H9 (cell line): Measurements from ENCODE around the gene SMG7. TPM values are rescaled to one million over a fixed set of nuclear protein-coding genes. Genes with fewer than 3 reads are reported as not detected.

Experiments
- DNase-seq: peaks from one replicate; pipeline ENCODE4 v3.0.0-alpha.2; 2017
- H2AFZ ChIP-seq: one replicate; pipeline ENCODE4 v1.6.1; 2013; ENCODE audit warnings: mild to moderate bottlenecking, low read length, control low read depth, moderate library complexity
- H2AK5ac ChIP-seq: 2 replicates; pipeline ENCODE4 v1.6.1; 2013; ENCODE audit warnings: low read length, control low read depth, mixed read lengths; ENCODE audit not compliant: insufficient read length
- H2BK120ac ChIP-seq: one replicate; pipeline ENCODE4 v1.6.1; 2013; ENCODE audit warnings: low read depth, mild to moderate bottlenecking, low read length, control low read depth, inconsistent platforms; ENCODE audit not compliant: poor library complexity, severe bottlenecking
- H2BK12ac ChIP-seq: 2 replicates; pipeline ENCODE4 v1.6.1; 2013; ENCODE audit warnings: low read length, control low read depth, mixed read lengths, low read depth; ENCODE audit not compliant: insufficient read length
- H2BK15ac ChIP-seq: 2 replicates; pipeline ENCODE4 v1.6.1; 2013; ENCODE audit warnings: low read depth, low read length, control low read depth
- H2BK20ac ChIP-seq: one replicate; pipeline ENCODE4 v1.6.1; 2013; ENCODE audit warnings: low read depth, mild to moderate bottlenecking, low read length, control low read depth, inconsistent platforms; ENCODE audit not compliant: poor library complexity, severe bottlenecking
- H2BK5ac ChIP-seq: 2 replicates; pipeline ENCODE4 v1.6.1; 2013; ENCODE audit warnings: low read length, control low read depth, mixed read lengths; ENCODE audit not compliant: insufficient read length
- H3K14ac ChIP-seq: 2 replicates; pipeline ENCODE4 v1.6.1; 2013; ENCODE audit warnings: low read length, control low read depth; ENCODE audit not compliant: insufficient read depth
- H3K18ac ChIP-seq: 2 replicates; pipeline ENCODE4 v1.6.1; 2013; ENCODE audit warnings: low read depth, mild to moderate bottlenecking, mixed read lengths, low read length, control low read depth; ENCODE audit not compliant: insufficient read length
- H3K23ac ChIP-seq: 2 replicates; pipeline ENCODE4 v1.6.1; 2013; ENCODE audit warnings: low read length, control low read depth, mixed read lengths, low read depth; ENCODE audit not compliant: insufficient read length
- H3K23me2 ChIP-seq: 2 replicates; pipeline ENCODE4 v1.6.1; 2013; ENCODE audit warnings: low read depth, mild to moderate bottlenecking, mixed read lengths, low read length, control low read depth; ENCODE audit not compliant: insufficient read length, poor library complexity, severe bottlenecking
- H3K27ac ChIP-seq: 2 replicates; pipeline ENCODE4 v1.5.1; 2013; ENCODE audit warnings: low read length, control low read depth, mixed read lengths, low read depth; ENCODE audit not compliant: insufficient read length
- H3K27me3 ChIP-seq: 2 replicates; pipeline ENCODE4 v1.6.1; 2013; ENCODE audit warnings: low read length, control low read depth, inconsistent platforms; ENCODE audit not compliant: insufficient read depth
- H3K4ac ChIP-seq: 2 replicates; pipeline ENCODE4 v1.6.1; 2013; ENCODE audit warnings: low read depth, mild to moderate bottlenecking, control low read depth, inconsistent platforms, low read length, moderate library complexity
- H3K4me1 ChIP-seq: 2 replicates; pipeline ENCODE4 v1.6.1; 2013; ENCODE audit warnings: low read length, control low read depth, inconsistent platforms; ENCODE audit not compliant: insufficient read depth
- H3K4me2 ChIP-seq: 2 replicates; pipeline ENCODE4 v1.6.1; 2013; ENCODE audit warnings: low read length, control low read depth, mixed read lengths; ENCODE audit not compliant: insufficient read length, insufficient read depth
- H3K56ac ChIP-seq: 2 replicates; pipeline ENCODE4 v1.6.1; 2013; ENCODE audit warnings: low read depth, mild to moderate bottlenecking, mixed read lengths, low read length, control low read depth; ENCODE audit not compliant: insufficient read length
- H3K79me1 ChIP-seq: 2 replicates; pipeline ENCODE4 v1.6.1; 2013; ENCODE audit warnings: low read depth, mild to moderate bottlenecking, moderate library complexity, low read length, control low read depth, inconsistent platforms; ENCODE audit not compliant: insufficient read depth, poor library complexity, severe bottlenecking
- H3K79me2 ChIP-seq: 2 replicates; pipeline ENCODE4 v1.6.1; 2013; ENCODE audit warnings: low read length, control low read depth, inconsistent platforms; ENCODE audit not compliant: insufficient read depth
- H3K9ac ChIP-seq: 2 replicates; pipeline ENCODE4 v1.6.1; 2013; ENCODE audit warnings: low read length, control low read depth, mixed read lengths; ENCODE audit not compliant: insufficient read length; ENCODE audit errors: extremely low read depth
- H3K9me3 ChIP-seq: one replicate; pipeline ENCODE4 v1.6.1; 2013; ENCODE audit warnings: low read depth, low read length, inconsistent platforms; ENCODE audit not compliant: control insufficient read depth
- H3T11ph ChIP-seq: one replicate; pipeline ENCODE4 v1.6.1; 2013; ENCODE audit warnings: mild to moderate bottlenecking, low read length, control low read depth, inconsistent platforms
- H4K20me1 ChIP-seq: one replicate; pipeline ENCODE4 v1.6.1; 2013; ENCODE audit not compliant: control insufficient read depth, insufficient read length, insufficient read depth
- H4K5ac ChIP-seq: 2 replicates; pipeline ENCODE4 v1.6.1; 2013; ENCODE audit warnings: low read depth, mild to moderate bottlenecking, mixed read lengths, low read length, control low read depth; ENCODE audit not compliant: insufficient read length
- H4K8ac ChIP-seq: replicated peaks from 2 replicates; pipeline ENCODE4 v1.6.1; 2013; ENCODE audit warnings: low read length, control low read depth, mixed read lengths, low read depth; ENCODE audit not compliant: insufficient read length
- H4K91ac ChIP-seq: 2 replicates; pipeline ENCODE4 v1.6.1; 2013; ENCODE audit warnings: low read depth, mild to moderate bottlenecking, moderate library complexity, mixed read lengths, low read length, control low read depth; ENCODE audit not compliant: insufficient read length
- H3K27ac Mint-ChIP-seq, 3 experiments: 2 replicates in 2 of 3; 3 replicates in 1 of 3; pipeline ENCODE4 v1.8.0; 2020 to 2021; ENCODE audit warnings: mixed read lengths in 3 of 3, mild to moderate bottlenecking in 1 of 3, moderate library complexity in 1 of 3
- H3K27me3 Mint-ChIP-seq: 2 replicates; pipeline ENCODE4 v1.8.0; 2021; ENCODE audit warnings: low read depth, mild to moderate bottlenecking, moderate library complexity, mixed read lengths
- H3K36me3 Mint-ChIP-seq, 3 experiments: 2 replicates in 2 of 3; 3 replicates in 1 of 3; pipeline ENCODE4 v1.8.0; 2020 to 2021; ENCODE audit warnings: low read depth in 3 of 3, mixed read lengths in 3 of 3; ENCODE audit not compliant: insufficient read depth in 1 of 3
- H3K4me1 Mint-ChIP-seq, 2 experiments: 2 replicates each; pipeline ENCODE4 v1.8.0; 2020; ENCODE audit warnings: mixed read lengths in 2 of 2
- H3K4me3 Mint-ChIP-seq, 2 experiments: 2 replicates in 1 of 2; 3 replicates in 1 of 2; pipeline ENCODE4 v1.8.0; 2020 to 2021; ENCODE audit warnings: mild to moderate bottlenecking in 2 of 2, mixed read lengths in 2 of 2, moderate library complexity in 1 of 2
- H3K9me3 Mint-ChIP-seq, 2 experiments: 2 replicates in 1 of 2; 3 replicates in 1 of 2; pipeline ENCODE4 v1.8.0; 2020; ENCODE audit warnings: mild to moderate bottlenecking in 2 of 2, mixed read lengths in 2 of 2, moderate library complexity in 1 of 2
- CTCF ChIP-seq: fragments of 200-600 bp; sonication (generic); conservative IDR thresholded peaks from 3 replicates; pipeline ENCODE4 v1.8.0; 2021; ENCODE audit warnings: antibody characterized with exemption, mild to moderate bottlenecking
- WGBS: extraction: QIAGEN DNeasy Blood & Tissue Kit; methylation state at CpG from one replicate; pipeline ENCODE4 v1.1.7; 2013; ENCODE audit warnings: missing lambda C conversion rate, low lambda C conversion rate, mixed read lengths; ENCODE audit not compliant: insufficient read length; ENCODE audit errors: extremely low coverage; 5-methylcytosine and 5-hydroxymethylcytosine counted together
- total RNA-seq: library from RNA; stranded (reverse); gene quantifications from 2 replicates; pipeline ENCODE4 v1.2.1, GENCODE V29; 2021

SMG7 gene
- total RNA-seq, 1 experiment from 2014 or later = 77.0 TPM

GRCh38 chr1:183505454-183506089 is 33.3 kb downstream of the SMG7 start:
- Histone ChIP-seq H3K4me1 (no peaks in the 10 kb centered on the region; the same call in 1 of the 2 replicates), H3K18ac (no peak overlapping the region), H3T11ph (no peak overlapping the region), H4K91ac (no peak overlapping the region), H3K79me1 (peaks cover 3% of the 10 kb centered on the region), H4K8ac (no peak overlapping the region), H3K9me3 (no peaks in the 10 kb centered on the region), H3K27ac (no peak overlapping the region), H3K9ac (no peak overlapping the region), H4K20me1 (no peaks in the 10 kb centered on the region), H3K79me2 (peaks cover 3% of the 10 kb centered on the region; the same call in 1 of the 2 replicates), H3K27me3 (no peaks in the 10 kb centered on the region), H3K56ac (no peak overlapping the region), H2BK5ac (no peak overlapping the region), H4K5ac (no peak overlapping the region), H2BK12ac (no peak overlapping the region), H2BK120ac (no peak overlapping the region), H3K23me2 (no peaks in the 10 kb centered on the region), H3K14ac (no peak overlapping the region), H3K4me2 (no peak overlapping the region), H2AFZ (no peak overlapping the region), H2BK20ac (no peak overlapping the region), H3K23ac (no peak overlapping the region), H3K4ac (no peak overlapping the region), H2BK15ac (no peak overlapping the region), H2AK5ac (no peak overlapping the region)
- Mint-ChIP-seq H3K9me3 (no peaks in the 10 kb centered on the region), H3K4me3 (no peak overlapping the region), H3K4me1 (peaks cover 3 to 5% of the 10 kb centered on the region in 2 experiments), H3K36me3 (no peaks in the 10 kb centered on the region), H3K27ac (no peak overlapping the region), H3K27me3 (no peaks in the 10 kb centered on the region)
- no CpG with 5 or more reads among the region's 5 CpGs for WGBS
- no peak for TF ChIP-seq CTCF
- DNase-seq = no peak
